Neural cell (in vitro differentiated cells): Measurements from ENCODE around the gene NXF1. TPM values are rescaled to one million over a fixed set of nuclear protein-coding genes. Genes with fewer than 3 reads are reported as not detected.

ENCODE experiments used
- H2AFZ ChIP-seq: fragments of 200-600, 300-800 bp; sonication (generic), shearing (Covaris generic); 2 replicates; pipeline ENCODE4 v1.6.0; 2014; ENCODE audit warnings: low read depth, mild to moderate bottlenecking, antibody characterized with exemption, low read length, moderate library complexity
- H3F3A ChIP-seq: fragments of 200-600 bp; shearing (Covaris generic); 2 replicates; pipeline ENCODE4 v1.6.1; 2016; ENCODE audit warnings: mild to moderate bottlenecking, moderate library complexity, mixed read lengths, antibody characterized with exemption, low read length; ENCODE audit not compliant: insufficient read depth, poor library complexity, severe bottlenecking
- H3K27ac ChIP-seq: fragments of 200-600, 300-800 bp; sonication (generic), shearing (Covaris generic); 2 replicates; pipeline ENCODE4 v1.5.1; 2014; ENCODE audit warnings: mild to moderate bottlenecking, low read length, moderate library complexity
- H3K27me3 ChIP-seq: fragments of 300-800, 200-600 bp; sonication (generic), shearing (Covaris generic); 2 replicates; pipeline ENCODE4 v1.6.0; 2014; ENCODE audit warnings: mild to moderate bottlenecking, low read depth, low read length, moderate library complexity; ENCODE audit not compliant: insufficient read depth
- H3K36me3 ChIP-seq: fragments of 300-800, 200-600 bp; sonication (generic), shearing (Covaris generic); 2 replicates; pipeline ENCODE4 v1.5.1; 2014; ENCODE audit warnings: mild to moderate bottlenecking, antibody characterized with exemption, low read length, moderate library complexity; ENCODE audit not compliant: insufficient read depth
- H3K4me2 ChIP-seq: fragments of 300-800, 200-600 bp; sonication (generic), shearing (Covaris generic); 2 replicates; pipeline ENCODE4 v1.6.0; 2014; ENCODE audit warnings: mild to moderate bottlenecking, low read length
- H3K4me3 ChIP-seq: fragments of 300-800, 200-600 bp; sonication (generic), shearing (Covaris generic); 2 replicates; pipeline ENCODE4 v1.5.1; 2014; ENCODE audit warnings: mild to moderate bottlenecking, low read length, moderate library complexity
- H3K79me2 ChIP-seq: fragments of 200-600 bp; shearing (Covaris generic); replicated peaks from 2 replicates; pipeline ENCODE4 v1.6.0; 2014; ENCODE audit warnings: mild to moderate bottlenecking, low read length, moderate library complexity; ENCODE audit not compliant: insufficient read depth
- H3K9ac ChIP-seq: fragments of 300-800, 200-600 bp; sonication (generic), shearing (Covaris generic); 2 replicates; pipeline ENCODE4 v1.6.1; 2016; ENCODE audit warnings: mild to moderate bottlenecking, low read length, mixed read lengths
- H3K9me2 ChIP-seq: fragments of 200-600 bp; shearing (Covaris generic); 2 replicates; pipeline ENCODE4 v1.6.1; 2016; ENCODE audit warnings: mild to moderate bottlenecking, low read length, mixed read lengths; ENCODE audit not compliant: insufficient read depth
- H3K9me3 ChIP-seq: fragments of 200-600, 300-800 bp; sonication (generic), shearing (Covaris generic); 2 replicates; pipeline ENCODE4 v1.6.1; 2016; ENCODE audit warnings: mild to moderate bottlenecking, mixed run types, low read length, moderate library complexity, mixed read lengths
- H4K20me1 ChIP-seq: fragments of 200-600 bp; shearing (Covaris generic); 2 replicates; pipeline ENCODE4 v1.6.1; 2016; ENCODE audit warnings: mild to moderate bottlenecking, mixed run types; ENCODE audit not compliant: insufficient read depth
- CTCF ChIP-seq: fragments of 450-650 bp; IDR thresholded peaks from 2 replicates; pipeline ENCODE4 v1.5.1; 2014; ENCODE audit warnings: antibody characterized with exemption, mild to moderate bottlenecking, moderate library complexity; ENCODE audit not compliant: poor library complexity, severe bottlenecking
- EP300 ChIP-seq: fragments of 450-650 bp; conservative IDR thresholded peaks from 2 replicates; pipeline ENCODE4 v1.6.1; 2014; ENCODE audit warnings: antibody characterized with exemption, mild to moderate bottlenecking, moderate library complexity; ENCODE audit not compliant: poor library complexity, severe bottlenecking
- EZH2 ChIP-seq: fragments of 200-600, 300-800 bp; shearing (Covaris generic), sonication (generic); IDR thresholded peaks from 2 replicates; pipeline ENCODE4 v1.6.1; 2014; ENCODE audit warnings: antibody characterized with exemption, low read length, borderline replicate concordance, mild to moderate bottlenecking; ENCODE audit not compliant: insufficient read depth, poor library complexity, severe bottlenecking
- MXI1 ChIP-seq: fragments of 450-650 bp; conservative IDR thresholded peaks from 2 replicates; pipeline ENCODE4 v1.6.1; 2014; ENCODE audit warnings: antibody characterized with exemption, mild to moderate bottlenecking; ENCODE audit not compliant: poor library complexity, severe bottlenecking
- POLR2AphosphoS5 ChIP-seq: IDR thresholded peaks from 2 replicates; pipeline ENCODE4 v1.6.1; 2012
- RAD21 ChIP-seq: fragments of 450-650 bp; conservative IDR thresholded peaks from 2 replicates; pipeline ENCODE4 v1.6.1; 2014; ENCODE audit warnings: antibody characterized with exemption, mild to moderate bottlenecking, moderate library complexity
- REST ChIP-seq: IDR thresholded peaks from 2 replicates; pipeline ENCODE4 v1.6.1; 2012; ENCODE audit warnings: borderline replicate concordance
- SMC3 ChIP-seq: fragments of 450-650 bp; conservative IDR thresholded peaks from 2 replicates; pipeline ENCODE4 v1.6.1; 2014; ENCODE audit warnings: antibody characterized with exemption, mild to moderate bottlenecking, moderate library complexity; ENCODE audit not compliant: poor library complexity
- TAF1 ChIP-seq: IDR thresholded peaks from 2 replicates; pipeline ENCODE4 v1.6.1; 2012; ENCODE audit warnings: low read depth
- polyA plus RNA-seq: library from polyadenylated mRNA; depleted of rRNA; stranded (reverse); fragments of >200 nt; gene quantifications from 2 replicates; pipeline ENCODE4 v1.2.3, GENCODE V29; 2014

The NXF1 gene
- polyA plus RNA-seq, 1 donor from 2014 or later: 26.0 TPM

- H3K9me2 ChIP-seq: no peaks in the 10 kb centered on the region
- H3K36me3 ChIP-seq: no peaks in the 10 kb centered on the region
- H3K27me3 ChIP-seq: no peaks in the 10 kb centered on the region
- H3K79me2 ChIP-seq: no peaks in the 10 kb centered on the region
- H3K27ac ChIP-seq: no peak overlapping the region
- TF ChIP-seq MXI1: no peak
- no peaks in the 10 kb centered on the region for H3K9me3 ChIP-seq
- no peaks in the 10 kb centered on the region for H4K20me1 ChIP-seq
- H2AFZ ChIP-seq: no peak overlapping the region
- H3K4me2 ChIP-seq: no peak overlapping the region
- no peak overlapping the region for H3K4me3 ChIP-seq
- H3F3A ChIP-seq: no peaks in the 10 kb centered on the region
- H3K9ac ChIP-seq: no peak overlapping the region
These were observed 6.4 kb upstream of the NXF1 start for GRCh38 chr11:62811659-62812058.

- no peak overlapping the region for H3K4me3 ChIP-seq
- H3K9me2 ChIP-seq: no peaks in the 10 kb centered on the region
- no peak overlapping the region for H3K4me2 ChIP-seq
- no peak for TF ChIP-seq CTCF
- TF ChIP-seq MXI1: no peak
- no peak for TF ChIP-seq POLR2AphosphoS5
- no peak for TF ChIP-seq EP300
- TF ChIP-seq REST: no peak
- no peak for TF ChIP-seq EZH2
- TF ChIP-seq SMC3: no peak
- no peak for TF ChIP-seq RAD21
- TF ChIP-seq TAF1: no peak
- no peak overlapping the region for H2AFZ ChIP-seq
- no peaks in the 10 kb centered on the region for H3K36me3 ChIP-seq
- H3K27me3 ChIP-seq: no peaks in the 10 kb centered on the region
- no peak overlapping the region for H3K9ac ChIP-seq
- no peaks in the 10 kb centered on the region for H3K79me2 ChIP-seq
- H4K20me1 ChIP-seq: no peaks in the 10 kb centered on the region
- no peak overlapping the region for H3K27ac ChIP-seq
- H3F3A ChIP-seq: no peaks in the 10 kb centered on the region
- no peaks in the 10 kb centered on the region for H3K9me3 ChIP-seq
These were observed 5.5 kb upstream of the NXF1 start for GRCh38 chr11:62810748-62811147.

GRCh38 chr11:62806611-62807121 is 1.4 kb upstream of the NXF1 start:
- Histone ChIP-seq H3K9ac (no peak overlapping the region), H3K4me3 (no peak overlapping the region), H3F3A (no peaks in the 10 kb centered on the region), H3K36me3 (no peaks in the 10 kb centered on the region), H3K27ac (no peak overlapping the region), H3K9me2 (no peaks in the 10 kb centered on the region), H4K20me1 (peaks cover 6% of the 10 kb centered on the region), H3K27me3 (no peaks in the 10 kb centered on the region), H3K79me2 (peaks cover 23% of the 10 kb centered on the region), H3K9me3 (no peaks in the 10 kb centered on the region), H3K4me2 (no peak overlapping the region), H2AFZ (no peak overlapping the region)
- no peak for TF ChIP-seq MXI1
- TF ChIP-seq RAD21: no peak
- TF ChIP-seq EZH2: no peak
- TF ChIP-seq TAF1: no peak
- no peak for TF ChIP-seq CTCF
- TF ChIP-seq EP300: no peak
- TF ChIP-seq POLR2AphosphoS5: no peak
- TF ChIP-seq REST: no peak
- TF ChIP-seq SMC3: no peak
